IMR-90 (cell line): ENCODE measurements around the gene NAB2. TPM values are rescaled to one million over a fixed set of nuclear protein-coding genes. Genes with fewer than 3 reads are reported as not detected.
"Not testable (repeated sequence)": the region's sequence is repeated elsewhere in the genome, so short reads cannot be mapped to it uniquely, and the experiment has no call there.

ENCODE experiments used
- ATAC-seq: fragments of 200-7000 bp; cut with Tn5 transposase; 2 replicates; pipeline ENCODE4 v1.9.1; 2020; ENCODE audit warnings: low read depth, mild to moderate bottlenecking, moderate library complexity
- BruUV-seq: library from RNA; stranded (reverse); fragments of 400-500 nt; replicated peaks from 2 replicates; lab custom pipeline; 2021; lab: Mats Ljungman, UMichigan
- CTCF ChIA-PET: fragments of 300-600 bp; formaldehyde crosslinking; extraction: SDS; loops from one replicate; lab custom pipeline; 2021; ENCODE audit warnings: antibody characterized with exemption; lab: Yijun Ruan, JAX
- POLR2A ChIA-PET: fragments of 300-600 bp; sonication (Branson Sonifier 250); formaldehyde crosslinking; loops from one replicate; lab custom pipeline; 2022; ENCODE audit warnings: antibody characterized with exemption; ENCODE audit not compliant: unreplicated experiment; lab: Charles Lee
- DNase-seq: peaks from one replicate; pipeline ENCODE4 v3.0.0; 2013
- H2AFZ ChIP-seq: replicated peaks from 2 replicates; pipeline ENCODE3; 2013; ENCODE audit warnings: low read length, mild to moderate bottlenecking; ENCODE audit not compliant: poor library complexity
- H2AK5ac ChIP-seq: 2 replicates; pipeline ENCODE4 v1.6.1; 2013; ENCODE audit warnings: low read depth, low read length, inconsistent platforms
- H2AK9ac ChIP-seq: replicated peaks from 2 replicates; pipeline ENCODE3; 2013; ENCODE audit warnings: mild to moderate bottlenecking, low read depth, low read length, moderate library complexity; ENCODE audit not compliant: poor library complexity
- H2BK120ac ChIP-seq: 2 replicates; pipeline ENCODE4 v1.6.1; 2013; ENCODE audit warnings: low read depth, low read length, inconsistent platforms
- H2BK15ac ChIP-seq: 3 replicates; pipeline ENCODE4 v1.6.1; 2013; ENCODE audit warnings: low read depth, low read length, inconsistent platforms
- H2BK20ac ChIP-seq: 2 replicates; pipeline ENCODE4 v1.6.1; 2013; ENCODE audit warnings: low read depth, mild to moderate bottlenecking, inconsistent platforms, low read length, moderate library complexity
- H2BK5ac ChIP-seq: 2 replicates; pipeline ENCODE4 v1.6.1; 2013; ENCODE audit warnings: mild to moderate bottlenecking, low read depth, low read length, inconsistent platforms; ENCODE audit not compliant: poor library complexity, severe bottlenecking
- H3K14ac ChIP-seq: replicated peaks from 2 replicates; pipeline ENCODE4 v1.6.1; 2013; ENCODE audit warnings: low read depth, low read length, inconsistent platforms
- H3K18ac ChIP-seq: 2 replicates; pipeline ENCODE4 v1.6.1; 2013; ENCODE audit warnings: low read depth, low read length, control low read depth
- H3K23ac ChIP-seq: 2 replicates; pipeline ENCODE4 v1.6.1; 2013; ENCODE audit warnings: low read depth, low read length, inconsistent platforms
- H3K27ac ChIP-seq: 2 replicates; pipeline ENCODE4 v1.5.1; 2013; ENCODE audit warnings: mild to moderate bottlenecking, control low read depth, low read length; ENCODE audit not compliant: insufficient read depth
- H3K27me3 ChIP-seq: 2 replicates; pipeline ENCODE4 v1.6.1; 2013; ENCODE audit warnings: low read length; ENCODE audit not compliant: control insufficient read depth, insufficient read depth
- H3K36me3 ChIP-seq: 2 replicates; pipeline ENCODE4 v1.6.1; 2013; ENCODE audit warnings: low read length, mixed read lengths; ENCODE audit not compliant: control insufficient read depth, insufficient read depth
- H3K4ac ChIP-seq: 2 replicates; pipeline ENCODE4 v1.6.1; 2013; ENCODE audit warnings: low read depth, low read length, inconsistent platforms
- H3K4me1 ChIP-seq: 2 replicates; pipeline ENCODE4 v1.6.1; 2013; ENCODE audit warnings: low read length, mixed read lengths; ENCODE audit not compliant: control insufficient read depth, insufficient read depth
- H3K4me2 ChIP-seq: 2 replicates; pipeline ENCODE4 v1.6.1; 2013; ENCODE audit warnings: low read depth, mild to moderate bottlenecking, control low read depth, low read length, moderate library complexity
- H3K4me3 ChIP-seq: 2 replicates; pipeline ENCODE4 v1.5.1; 2013; ENCODE audit warnings: low read depth, mild to moderate bottlenecking, control low read depth, low read length, moderate library complexity; ENCODE audit not compliant: insufficient read depth
- H3K56ac ChIP-seq: 2 replicates; pipeline ENCODE4 v1.6.1; 2013; ENCODE audit warnings: low read length, inconsistent platforms; ENCODE audit not compliant: insufficient read depth; ENCODE audit errors: extremely low read depth
- H3K79me1 ChIP-seq, 2 experiments: 2 replicates each; pipeline ENCODE4 v1.6.1; 2013; ENCODE audit warnings: low read length in 2 of 2, inconsistent platforms in 1 of 2, low read depth in 1 of 2
- H3K9ac ChIP-seq: 2 replicates; pipeline ENCODE4 v1.6.1; 2013; ENCODE audit warnings: low read depth, low read length, control low read depth
- H3K9me1 ChIP-seq: 2 replicates; pipeline ENCODE4 v1.6.1; 2013; ENCODE audit warnings: low read length, inconsistent platforms; ENCODE audit not compliant: insufficient read depth
- H3K9me3 ChIP-seq: 2 replicates; pipeline ENCODE4 v1.6.1; 2013; ENCODE audit warnings: low read length; ENCODE audit not compliant: control insufficient read depth, insufficient read depth
- H4K20me1 ChIP-seq: 2 replicates; pipeline ENCODE4 v1.6.1; 2013; ENCODE audit warnings: low read length, inconsistent platforms; ENCODE audit not compliant: insufficient read depth
- H4K5ac ChIP-seq: 2 replicates; pipeline ENCODE4 v1.6.1; 2013; ENCODE audit warnings: mild to moderate bottlenecking, low read depth, low read length, control low read depth
- H4K8ac ChIP-seq, 2 experiments: 2 replicates each; pipeline ENCODE4 v1.6.1; 2013; ENCODE audit warnings: low read depth in 2 of 2, low read length in 2 of 2, control low read depth in 1 of 2, inconsistent platforms in 1 of 2
- H4K91ac ChIP-seq: 2 replicates; pipeline ENCODE4 v1.6.1; 2013; ENCODE audit warnings: low read depth, low read length, inconsistent platforms; ENCODE audit not compliant: insufficient read depth
- BHLHE40 ChIP-seq: fragments of 150-350 bp; IDR thresholded peaks from 2 replicates; pipeline ENCODE4 v1.6.1; 2016; ENCODE audit warnings: mild to moderate bottlenecking, low read depth, low read length
- CHD1 ChIP-seq: IDR thresholded peaks from 2 replicates; pipeline ENCODE4 v1.6.1; 2012; ENCODE audit warnings: low read depth, low read length, improper control_type of control experiment
- MAZ ChIP-seq: IDR thresholded peaks from 2 replicates; pipeline ENCODE4 v1.6.1; 2012; ENCODE audit warnings: low read depth, mild to moderate bottlenecking, low read length, improper control_type of control experiment, moderate library complexity, borderline replicate concordance
- RFX5 ChIP-seq: IDR thresholded peaks from 2 replicates; pipeline ENCODE4 v1.8.0; 2012; ENCODE audit warnings: low read depth, mild to moderate bottlenecking, low read length, moderate library complexity
- WGBS, 2 experiments: methylation state at CpG; one replicate each; pipeline versions ENCODE4 v1.1.5 to v1.1.7; 2013; ENCODE audit warnings: missing lambda C conversion rate in 2 of 2; ENCODE audit not compliant: insufficient read length in 1 of 2; ENCODE audit errors: extremely low coverage in 2 of 2; 5-methylcytosine and 5-hydroxymethylcytosine counted together
- dilution Hi-C: fragments of 300-500 bp; cut with HindIII; formaldehyde crosslinking; loops from one replicate; pipeline ENCODE4 v1.14.3; 2018; ENCODE audit warnings: low sequenced_read_pairs; ENCODE audit not compliant: unreplicated experiment
- in situ Hi-C: fragments of 300-500 bp; cut with MboI; formaldehyde crosslinking; loops from 3 replicates; pipeline ENCODE4 v1.14.3; 2019; ENCODE audit warnings: low sequenced_read_pairs, inconsistent platforms, mixed read lengths
- intact Hi-C: fragments of 100-400 bp; cut with micrococcal nuclease; formaldehyde crosslinking; loops from 2 replicates; pipeline ENCODE4 v1.10.0; 2022
- polyA plus RNA-seq, 3 experiments: library from polyadenylated mRNA; depleted of rRNA; stranded (reverse); fragments of >200 nt; gene quantifications; 2 replicates each; pipeline ENCODE4 v1.2.3, GENCODE V29; 2012; ENCODE audit warnings: low replicate concordance in 1 of 3
- total RNA-seq: library from RNA; depleted of rRNA; stranded (reverse); fragments of >200 nt; gene quantifications from 2 replicates; pipeline ENCODE4 v1.2.3, GENCODE V29; 2012

The NAB2 gene
- total and polyA plus RNA-seq, 2 of the 4 experiments (the other 2 are of a cell fraction), result 65.1 to 68.8 TPM

DNA sequence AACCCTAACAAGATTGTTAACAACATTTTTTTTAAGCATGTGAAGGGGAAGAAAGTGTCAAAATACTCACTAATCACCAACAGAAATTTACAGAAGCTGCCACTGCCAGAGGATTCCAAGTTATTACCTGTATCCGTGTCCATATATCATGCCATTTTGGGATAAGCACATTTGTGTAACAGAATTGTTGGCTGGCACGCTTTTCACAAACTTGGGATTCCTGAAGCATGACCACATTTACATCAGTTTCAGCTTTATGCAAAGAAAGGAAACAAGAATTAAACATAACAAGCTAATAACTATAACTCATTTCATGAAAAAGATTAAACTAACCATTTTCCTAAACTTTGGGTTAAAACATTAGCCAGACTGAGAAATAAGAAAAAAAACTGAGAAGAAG lies 16.3 kb upstream of the NAB2 start:
- no peak overlapping the region for H3K4me3 ChIP-seq
- ATAC-seq (peak; percentile 32), DNase-seq (peak; percentile 63)
- POLR2A ChIA-PET, result interaction anchor here (0.7 kb wide), 1 partner anchor 55 kb away, joined by 3 read pairs; the partner anchor contains the start of gene LRP1
- peak overlapping the region; percentile 50; the same call in 1 of the 2 replicates for H3K27ac ChIP-seq
- H2BK120ac ChIP-seq, result no peak overlapping the region; the same call in 1 of the 2 replicates
- H3K79me1 ChIP-seq, result peaks cover 5 to 20% of the 10 kb centered on the region in 2 experiments; a peak in 2 of 4 replicates
- H3K4me1 ChIP-seq, result peaks cover 3% of the 10 kb centered on the region
- H3K9me3 ChIP-seq, result no peaks in the 10 kb centered on the region
- no peak overlapping the region for H3K14ac ChIP-seq
- no peak overlapping the region for H2AFZ ChIP-seq
- no peak overlapping the region for H2BK20ac ChIP-seq
- no peak overlapping the region for H3K23ac ChIP-seq
- H3K36me3 ChIP-seq, result peaks cover 2% of the 10 kb centered on the region
- H3K4ac ChIP-seq, result no peak overlapping the region
- intact Hi-C loops (loop anchor here (2.0 kb wide), 1 partner anchor 16 kb away; the partner anchor contains the start of gene NAB2), dilution Hi-C loops (no loop called here), in situ Hi-C loops (no loop called here)
- H2AK9ac ChIP-seq, result no peak overlapping the region
- H3K4me2 ChIP-seq, result peak overlapping the region; percentile 19; the same call in 1 of the 2 replicates
- no peak overlapping the region for H3K18ac ChIP-seq
- H2AK5ac ChIP-seq, result no peak overlapping the region
- no peak overlapping the region for H4K5ac ChIP-seq
- no peak overlapping the region for H4K91ac ChIP-seq
- no peaks in the 10 kb centered on the region for H3K9me1 ChIP-seq
- H2BK15ac ChIP-seq, result no peak overlapping the region
- BruUV-seq, result no TSS peak
- 20% methylated on average over 1 of the region's 2 CpGs; no CpG with 5 or more reads in 1 of the 2 experiments for WGBS, 2 experiments
- no peak overlapping the region for H3K9ac ChIP-seq
- H3K27me3 ChIP-seq, result no peaks in the 10 kb centered on the region
- CTCF ChIA-PET, result interaction anchor here (0.6 to 2.7 kb wide), 4 partner anchors 40 to 168 kb away, joined by 3 to 11 read pairs (median 4); partner anchors contain the start of gene ZBTB39
- no peaks in the 10 kb centered on the region for H4K20me1 ChIP-seq
- no peak overlapping the region for H4K8ac ChIP-seq
- H3K56ac ChIP-seq, result no peak overlapping the region
- TF ChIP-seq BHLHE40 (no peak; the same call in 1 of the 2 replicates), MAZ (no peak), RFX5 (no peak), CHD1 (no peak)
- H2BK5ac ChIP-seq, result peak overlapping the region; percentile 73

DNA sequence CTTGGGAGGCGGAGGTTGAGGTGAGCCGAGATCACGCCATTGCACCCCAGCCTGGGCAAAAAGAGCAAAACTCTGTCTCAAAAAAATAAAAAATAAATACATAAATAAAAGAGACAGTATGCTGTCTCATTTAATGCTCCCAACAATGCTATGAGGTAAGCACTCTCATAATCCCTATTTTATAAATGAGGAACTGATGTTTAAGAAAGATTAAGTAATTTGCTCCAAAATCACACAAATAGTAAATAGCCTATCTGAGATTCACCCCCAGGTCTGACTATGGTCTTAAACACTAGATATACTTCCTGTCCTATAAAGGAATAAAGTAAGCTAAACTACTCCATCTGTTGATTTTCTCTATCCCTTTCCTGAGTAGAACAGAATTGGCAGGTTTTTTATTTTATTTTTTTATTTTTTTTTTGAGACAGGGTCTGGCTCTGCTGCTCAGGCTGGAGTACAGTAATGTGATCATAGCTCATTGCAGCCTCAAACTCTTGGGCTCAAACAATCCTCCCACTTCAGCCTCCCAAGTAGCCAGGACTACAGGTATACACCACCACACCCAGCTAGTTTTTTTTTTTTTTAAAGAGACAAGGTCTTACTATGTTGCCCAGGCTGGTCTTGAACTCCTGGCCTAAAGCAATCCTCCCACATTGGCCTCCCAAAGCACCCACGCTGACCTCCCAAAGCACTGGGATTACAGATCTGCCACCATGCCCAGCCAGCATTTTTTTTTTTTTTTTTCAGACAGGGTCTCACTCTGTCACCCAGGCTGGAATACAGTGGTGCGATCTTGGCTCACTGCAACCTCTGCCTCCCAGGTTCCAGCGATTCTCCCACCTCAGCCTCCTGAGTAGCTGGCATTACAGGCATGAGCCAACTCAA lies 15.1 kb upstream of the NAB2 start:
- H3K23ac ChIP-seq, dilution Hi-C loops, H2BK20ac ChIP-seq, H4K20me1 ChIP-seq, DNase-seq, H3K4me3 ChIP-seq, H3K9me3 ChIP-seq, in situ Hi-C loops, H3K4me2 ChIP-seq, H2AK9ac ChIP-seq, H3K4me1 ChIP-seq, H4K8ac ChIP-seq, H2BK120ac ChIP-seq, H3K14ac ChIP-seq, H3K56ac ChIP-seq, BruUV-seq, H2BK5ac ChIP-seq, H3K9ac ChIP-seq, H3K36me3 ChIP-seq, H3K27me3 ChIP-seq, H2AFZ ChIP-seq, ATAC-seq, H2BK15ac ChIP-seq, H2AK5ac ChIP-seq, H3K9me1 ChIP-seq, H3K18ac ChIP-seq: not testable (repeated sequence)
- ChIA-PET CTCF (interaction anchor here (0.6 to 2.7 kb wide), 3 partner anchors 11 to 38 kb away, joined by 3 to 11 read pairs (median 4); no protein-coding TSS in a partner anchor), POLR2A (interaction anchor here (0.6 kb wide), 1 partner anchor 98 kb away, joined by 3 read pairs; no protein-coding TSS in a partner anchor)
- 0 out of 2 replicates have a peak overlapping the region, but pooled peaks have one; percentile 9 for H3K4ac ChIP-seq
- peak overlapping the region; percentile 32; the same call in 1 of the 2 replicates for H4K91ac ChIP-seq
- H4K5ac ChIP-seq, result peak overlapping the region; percentile 66
- peak overlapping the region; percentile 50; the same call in 1 of the 2 replicates for H3K27ac ChIP-seq
- H3K79me1 ChIP-seq, result peaks cover 3 to 23% of the 10 kb centered on the region in 2 experiments; a peak in 2 of 4 replicates
- WGBS, 2 experiments, result 100% methylated on average over 1 of the region's 6 CpGs; no CpG with 5 or more reads in 1 of the 2 experiments
- intact Hi-C loops, result loop anchor here (2.0 kb wide), 1 partner anchor 15 kb away; the partner anchor contains the start of gene NAB2
